Pulmonary artery endothelial cell (primary cell): ENCODE data around the gene PPARD. TPM values are rescaled to one million over a fixed set of nuclear protein-coding genes. Genes with fewer than 3 reads are reported as not detected.
"Not testable (repeated sequence)": the region's sequence is repeated elsewhere in the genome, so short reads cannot be mapped to it uniquely, and the experiment has no call there.

Experiments
- DNase-seq: peaks from one replicate; pipeline ENCODE4 v3.0.0-alpha.2; 2011; ENCODE audit warnings: low read depth, low spot score
- total RNA-seq: library from RNA; depleted of rRNA; stranded (reverse); fragments of >200 nt; gene quantifications from 2 replicates; pipeline ENCODE4 v1.2.3, GENCODE V29; 2014

The PPARD gene
- total RNA-seq, 1 donor from 2014 or later, result 4.9 TPM

- DNase-seq, result no peak
Measured at GRCh38 chr6:35403544-35404442, 61.4 kb downstream of the PPARD start.

GRCh38 chr6:35406711-35407485 is 64.5 kb downstream of the PPARD start:
- no peak for DNase-seq

GRCh38 chr6:35409245-35409644 is 66.9 kb downstream of the PPARD start:
- no peak for DNase-seq

GRCh38 chr6:35410131-35410530 is 67.8 kb downstream of the PPARD start:
- DNase-seq, result no peak

- DNase-seq, result no peak
Measured at GRCh38 chr6:35411066-35411465, 68.7 kb downstream of the PPARD start.

- no peak for DNase-seq
Measured at GRCh38 chr6:35412102-35412501, 69.7 kb downstream of the PPARD start.

GRCh38 chr6:35413911-35414310 is 71.6 kb downstream of the PPARD start:
- no peak for DNase-seq

- DNase-seq, result peak; percentile 36
Measured at GRCh38 chr6:35415065-35415891, 72.9 kb downstream of the PPARD start.

- DNase-seq, result no peak
Measured at GRCh38 chr6:35417979-35418661, 75.8 kb downstream of the PPARD start.

- no peak for DNase-seq
Measured at GRCh38 chr6:35419417-35419816, 77.1 kb downstream of the PPARD start.

GRCh38 chr6:35419961-35420360 is 77.6 kb downstream of the PPARD start:
- no peak for DNase-seq

- peak; percentile 90 for DNase-seq
Measured at GRCh38 chr6:35425284-35425683, 82.9 kb downstream of the PPARD start.

- peak; percentile 17 for DNase-seq
Measured at GRCh38 chr6:35426074-35426473, 83.7 kb downstream of the PPARD start.

GRCh38 chr6:35427435-35427834 is 85.1 kb downstream of the PPARD start:
- no peak for DNase-seq

GRCh38 chr6:35427851-35428321 is 85.5 kb downstream of the PPARD start:
- no peak for DNase-seq

- DNase-seq, result no peak
Measured at GRCh38 chr6:35428421-35429149, 86.2 kb downstream of the PPARD start.

- no peak for DNase-seq
Measured at GRCh38 chr6:35429463-35429862, 87.1 kb downstream of the PPARD start.

- no peak for DNase-seq
Measured at GRCh38 chr6:35432291-35432690, 89.9 kb downstream of the PPARD start.

- not testable (repeated sequence) for DNase-seq
Measured at GRCh38 chr6:35432702-35433101, 90.3 kb downstream of the PPARD start.
